DOHH2 (cell line): ENCODE data around the gene SPAG16.

ENCODE experiments used
- CTCF ChIP-seq: fragments of 200-600 bp; sonication (generic); IDR thresholded peaks from one replicate; pipeline ENCODE4 v1.5.1; 2014; ENCODE audit warnings: antibody characterized with exemption, mild to moderate bottlenecking, low read depth, low read length; ENCODE audit not compliant: poor library complexity, severe bottlenecking
- EZH2phosphoT487 ChIP-seq: fragments of 200-600 bp; sonication (generic); IDR thresholded peaks from 2 replicates; pipeline ENCODE4 v1.6.1; 2017; ENCODE audit warnings: borderline replicate concordance, mild to moderate bottlenecking, antibody characterized with exemption, low read length, moderate library complexity, mixed read lengths

DNA sequence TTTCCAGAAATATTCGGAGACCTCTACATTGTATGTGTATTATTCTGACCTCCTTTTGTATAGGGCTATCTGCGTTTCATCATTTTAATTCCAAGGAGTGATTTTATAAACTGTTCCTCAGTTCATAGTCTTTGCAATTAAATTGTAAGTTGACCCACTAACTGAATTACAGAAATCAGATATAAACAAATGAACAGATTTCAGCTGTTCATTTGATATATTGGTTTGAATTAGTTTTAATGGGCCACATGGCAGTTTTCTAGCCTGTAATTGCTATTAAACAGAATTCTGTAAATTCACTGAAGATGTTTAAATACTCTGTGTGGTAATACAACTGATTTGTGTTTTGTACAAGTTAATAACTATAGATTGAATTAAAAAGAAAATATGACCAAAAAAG is 780.2 kb downstream of the SPAG16 start:
- TF ChIP-seq CTCF (no peak), EZH2phosphoT487 (no peak)
